Endothelial cell of umbilical vein (primary cell): ENCODE measurements around the gene HECTD2. TPM values are rescaled to one million over a fixed set of nuclear protein-coding genes. Genes with fewer than 3 reads are reported as not detected.

Experiments
- Bru-seq: library from RNA; stranded (reverse); fragments of 400-500 nt; gene quantifications from one replicate; lab custom pipeline; 2021; lab: Mats Ljungman, UMichigan
- BruChase-seq, 2 experiments: library from RNA; stranded (reverse); fragments of 400-500 nt; gene quantifications; one replicate each; lab custom pipeline; 2021; lab: Mats Ljungman, UMichigan
- BruUV-seq: library from RNA; stranded (reverse); fragments of 400-500 nt; replicated peaks from 2 replicates; lab custom pipeline; 2021; lab: Mats Ljungman, UMichigan
- CTCF ChIA-PET: fragments of 300-600, 350-600 bp; sonication (Branson Sonifier 250); formaldehyde crosslinking; loops from one replicate; lab custom pipeline; 2021; ENCODE audit warnings: antibody characterized with exemption, inconsistent platforms; lab: Charles Lee
- POLR2A ChIA-PET: fragments of 300-600, 350-600 bp; sonication (Branson Sonifier 250); formaldehyde crosslinking; loops from one replicate; lab custom pipeline; 2021; ENCODE audit warnings: antibody characterized with exemption, inconsistent platforms; lab: Charles Lee
- DNase-seq: peaks from one replicate; pipeline ENCODE4 v3.0.0-alpha.2; 2011; ENCODE audit warnings: low read depth, low spot score
- FAIRE-seq: peaks from 2 replicates; lab custom pipeline; 2011; peaks lifted over from hg19 to GRCh38; lab: Jason Lieb, UNC
- H2AFZ ChIP-seq: 2 replicates; pipeline ENCODE4 v1.6.0; 2012; ENCODE audit warnings: low read depth, low read length, control low read depth, inconsistent platforms
- H3K27ac ChIP-seq: 2 replicates; pipeline ENCODE4 v1.5.1; 2011; ENCODE audit warnings: low read depth, mild to moderate bottlenecking, control low read depth, low read length, moderate library complexity; ENCODE audit not compliant: insufficient read depth
- H3K27me3 ChIP-seq, 2 experiments: 2 replicates each; pipeline versions ENCODE4 v1.6.0 to v1.6.1; 2011; ENCODE audit warnings: low read length in 2 of 2, mixed read lengths in 1 of 2; ENCODE audit not compliant: control insufficient read depth in 2 of 2, insufficient read depth in 2 of 2
- H3K36me3 ChIP-seq, 2 experiments: 2 replicates in 1 of 2; 3 replicates in 1 of 2; pipeline ENCODE4 v1.5.1; 2011; ENCODE audit warnings: low read length in 2 of 2, mild to moderate bottlenecking in 1 of 2, moderate library complexity in 1 of 2; ENCODE audit not compliant: control insufficient read depth in 2 of 2, insufficient read depth in 2 of 2; ENCODE audit errors: extremely low read depth in 1 of 2
- H3K4me1 ChIP-seq: 3 replicates; pipeline ENCODE4 v1.5.1; 2011; ENCODE audit warnings: mild to moderate bottlenecking, low read length; ENCODE audit not compliant: control insufficient read depth, insufficient read depth; ENCODE audit errors: extremely low read depth
- H3K4me2 ChIP-seq: 2 replicates; pipeline ENCODE4 v1.6.1; 2011; ENCODE audit warnings: low read length, control low read depth, mixed read lengths; ENCODE audit not compliant: insufficient read depth
- H3K4me3 ChIP-seq, 3 experiments: fragments of 200-600 bp in 1 of 3; sonication (generic), shearing (Covaris generic) in 1 of 3; replicated peaks in 1 of 3; 2 replicates each; pipeline ENCODE4 v1.5.1; 2011 to 2016; ENCODE audit warnings: control low read depth in 3 of 3, low read length in 3 of 3, mild to moderate bottlenecking in 2 of 3, inconsistent platforms in 1 of 3, low read depth in 1 of 3, moderate library complexity in 1 of 3; ENCODE audit not compliant: insufficient read depth in 1 of 3
- H3K79me2 ChIP-seq: 2 replicates; pipeline ENCODE4 v1.6.0; 2012; ENCODE audit warnings: low read length, inconsistent platforms; ENCODE audit not compliant: control insufficient read depth, insufficient read depth
- H3K9ac ChIP-seq: replicated peaks from 2 replicates; pipeline ENCODE3; 2011; ENCODE audit warnings: low read length, control low read depth; ENCODE audit not compliant: insufficient read depth; ENCODE audit errors: extremely low read depth
- H3K9me1 ChIP-seq: replicated peaks from 3 replicates; pipeline ENCODE4 v1.6.0; 2011; ENCODE audit warnings: mild to moderate bottlenecking, low read length; ENCODE audit not compliant: control insufficient read depth, insufficient read depth; ENCODE audit errors: extremely low read depth
- H3K9me3 ChIP-seq: replicated peaks from 2 replicates; pipeline ENCODE4 v1.5.1; 2012; ENCODE audit warnings: low read length, inconsistent platforms; ENCODE audit not compliant: control insufficient read depth, insufficient read depth
- H4K20me1 ChIP-seq: replicated peaks from 2 replicates; pipeline ENCODE3; 2011; ENCODE audit warnings: mild to moderate bottlenecking, low read length; ENCODE audit not compliant: control insufficient read depth, insufficient read depth; ENCODE audit errors: extremely low read depth
- FOS ChIP-seq: IDR thresholded peaks from 2 replicates; pipeline ENCODE4 v1.6.1; 2011; ENCODE audit warnings: mild to moderate bottlenecking, low read length, moderate library complexity, borderline replicate concordance; ENCODE audit not compliant: insufficient read depth
- GATA2 ChIP-seq: IDR thresholded peaks from 2 replicates; pipeline ENCODE4 v1.7.0; 2011; ENCODE audit warnings: low read depth, mild to moderate bottlenecking, moderate library complexity, mixed read lengths, low read length; ENCODE audit not compliant: insufficient read length, insufficient read depth
- JUN ChIP-seq: IDR thresholded peaks from 2 replicates; pipeline ENCODE4 v1.6.1; 2011; ENCODE audit warnings: borderline replicate concordance, low read depth; ENCODE audit not compliant: insufficient read length, insufficient read depth
- POLR2AphosphoS5 ChIP-seq: IDR thresholded peaks from 2 replicates; pipeline ENCODE4 v1.6.1; 2012; ENCODE audit warnings: low read depth, mild to moderate bottlenecking, control low read depth, low read length, moderate library complexity; ENCODE audit not compliant: insufficient read depth
- dilution Hi-C: fragments of 300-500 bp; cut with MboI; formaldehyde crosslinking; loops from one replicate; pipeline ENCODE4 v1.15.0; 2019; ENCODE audit warnings: low sequenced_read_pairs; ENCODE audit not compliant: extremely low pct_ligation_motif_present
- intact Hi-C: fragments of 100-400 bp; cut with micrococcal nuclease; formaldehyde crosslinking; loops from one replicate; pipeline ENCODE4 v1.10.0; 2022
- long read RNA-seq: library from polyadenylated mRNA; stranded (forward); transcript quantifications from one replicate; pipeline ENCODE4 v2.0.0, GENCODE V29; 2021
- polyA minus RNA-seq, 3 experiments: library from RNA; depleted of rRNA, polyadenylated mRNA; stranded (reverse); fragments of >200 nt; gene quantifications; 1 replicate in 1 of 3; 2 replicates in 2 of 3; pipeline ENCODE4 v1.2.3, GENCODE V29; 2011
- polyA plus RNA-seq, 4 experiments: library from polyadenylated mRNA; depleted of rRNA in 3 of 4; stranded (reverse) in 3 of 4; unstranded in 1 of 4; fragments of >200 nt; gene quantifications; 2 replicates each; pipeline versions ENCODE4 v1.2.1 to v1.2.3, GENCODE V29; 2011 to 2012; ENCODE audit warnings: missing spikeins in 1 of 4
- total RNA-seq: library from RNA; stranded (reverse); gene quantifications from 2 replicates; pipeline ENCODE4 v1.2.3, GENCODE V29; 2021
- TF ChIP-seq, protein P1 (sequence below), 2 donors: IDR thresholded peaks; 1 replicate in 1 of 2; 2 replicates in 1 of 2; pipeline ENCODE4 v1.5.1; 2011; ENCODE audit warnings: low read length in 2 of 2, mild to moderate bottlenecking in 2 of 2, moderate library complexity in 2 of 2, control low read depth in 1 of 2, inconsistent platforms in 1 of 2, low read depth in 1 of 2; ENCODE audit not compliant: insufficient read depth in 1 of 2; ENCODE audit errors: extremely low read depth in 1 of 2
- TF ChIP-seq, protein P2 (sequence below): IDR thresholded peaks from 2 replicates; pipeline ENCODE4 v1.6.1; 2011; ENCODE audit not compliant: insufficient read depth, insufficient read length

The HECTD2 gene
- total RNA-seq (7.7 and 10.7 TPM in 2 replicates), polyA plus RNA-seq (3.5 and 4.2 TPM in 2 replicates), polyA minus RNA-seq (13.3 TPM in 2 replicates), Bru-seq, nascent RNA (percentile 70 among the genes with signal in this experiment), BruChase-seq, experiment 1, labeled RNA remaining after a 6-hour chase (percentile 78 among the genes with signal in this experiment), BruChase-seq, experiment 2, labeled RNA remaining after a 2-hour chase (percentile 69 among the genes with signal in this experiment)
- polyA plus RNA-seq (2011; cell fraction: cytosol; rRNA removed), result 2.1 and 2.7 TPM in 2 replicates
- polyA plus RNA-seq (2011; cell fraction: nucleus; rRNA removed), result 37.5 and 42.5 TPM in 2 replicates
- 6.2 and 6.6 TPM in 2 replicates for polyA plus RNA-seq (2012)
- 4.4 TPM for polyA minus RNA-seq (2011; cell fraction: cytosol; rRNA and poly(A)+ RNA removed)
- 24.1 and 36.8 TPM in 2 replicates for polyA minus RNA-seq (2011; cell fraction: nucleus; rRNA and poly(A)+ RNA removed)
- long read RNA-seq, partial matches to known transcripts, result 0 of 7 reads
- long read RNA-seq, other reads (novel, unspliced or antisense), result 3 of 7 reads

DNA sequence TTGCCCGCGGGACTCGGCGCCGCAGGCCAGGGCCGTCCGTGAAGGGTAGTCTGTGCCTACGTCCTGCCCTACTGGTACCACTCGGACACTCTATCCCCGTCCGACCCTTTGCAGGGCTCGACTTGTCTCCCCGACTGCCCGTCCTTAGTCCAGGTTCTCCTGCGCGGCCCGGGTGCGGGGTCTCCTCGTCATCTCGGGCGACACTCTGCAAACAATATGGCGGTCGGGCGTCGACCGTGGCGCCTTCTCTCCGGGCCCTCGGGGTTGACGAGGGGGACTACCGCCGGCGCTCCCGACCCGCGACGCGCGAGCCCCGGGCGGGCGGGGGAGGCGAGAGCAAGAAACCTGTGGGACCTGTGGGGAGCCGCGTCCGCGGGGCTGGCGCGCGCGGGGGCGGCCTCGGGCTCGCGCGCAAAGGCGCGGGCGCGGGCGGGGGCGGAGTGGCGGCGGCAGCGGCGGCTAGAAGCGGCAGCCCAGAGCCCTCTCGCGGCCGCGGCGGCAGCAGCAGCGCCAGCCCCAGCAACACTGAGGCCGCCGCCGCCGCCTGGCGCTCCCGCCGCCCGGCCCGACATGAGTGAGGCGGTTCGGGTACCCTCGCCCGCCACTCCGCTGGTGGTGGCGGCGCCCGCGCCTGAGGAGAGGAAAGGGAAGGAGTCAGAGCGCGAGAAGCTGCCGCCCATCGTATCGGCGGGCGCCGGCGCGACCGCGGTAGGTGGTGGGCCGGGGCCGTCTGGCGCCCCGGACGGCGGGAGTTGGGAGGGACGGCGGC lies at the start of gene HECTD2:
Gene HECTD2 (plus strand): TSS at position 476 of the 769 bp plus-strand sequence. CDS start 95 bp downstream, at position 571.
- Histone ChIP-seq H3K4me3 (peak within 1 kb of the TSS; percentile 54 to 86 (median 80)), H3K27me3 (no peaks in the 10 kb centered on the region), H3K9me3 (no peaks in the 10 kb centered on the region), H3K36me3 (no peaks in the 10 kb centered on the region), H3K9ac (peak within 1 kb of the TSS; percentile 96), H4K20me1 (peaks cover 5% of the 10 kb centered on the region), H3K4me2 (peak within 1 kb of the TSS; percentile 95), H3K79me2 (no peaks in the 10 kb centered on the region), H3K27ac (peak within 1 kb of the TSS; percentile 96), H2AFZ (peak within 1 kb of the TSS; percentile 98), H3K4me1 (peaks cover 9% of the 10 kb centered on the region), H3K9me1 (no peaks in the 10 kb centered on the region)
- BruUV-seq, result no TSS peak
- ChIA-PET POLR2A (no interaction called here), CTCF (interaction anchor here (1.1 to 2.2 kb wide), 6 partner anchors 11 to 226 kb away, joined by 3 to 18 read pairs (median 6); partner anchors contain the start of gene PPP1R3C)
- FAIRE-seq (peak; percentile 40), DNase-seq (peak; percentile 72)
- intact Hi-C loops, result loop anchor here (1.0 to 5.0 kb wide), 9 partner anchors 21 to 530 kb away; partner anchors contain the start of genes ANKRD1, BTAF1 and PPP1R3C
- TF ChIP-seq, protein P1, sequence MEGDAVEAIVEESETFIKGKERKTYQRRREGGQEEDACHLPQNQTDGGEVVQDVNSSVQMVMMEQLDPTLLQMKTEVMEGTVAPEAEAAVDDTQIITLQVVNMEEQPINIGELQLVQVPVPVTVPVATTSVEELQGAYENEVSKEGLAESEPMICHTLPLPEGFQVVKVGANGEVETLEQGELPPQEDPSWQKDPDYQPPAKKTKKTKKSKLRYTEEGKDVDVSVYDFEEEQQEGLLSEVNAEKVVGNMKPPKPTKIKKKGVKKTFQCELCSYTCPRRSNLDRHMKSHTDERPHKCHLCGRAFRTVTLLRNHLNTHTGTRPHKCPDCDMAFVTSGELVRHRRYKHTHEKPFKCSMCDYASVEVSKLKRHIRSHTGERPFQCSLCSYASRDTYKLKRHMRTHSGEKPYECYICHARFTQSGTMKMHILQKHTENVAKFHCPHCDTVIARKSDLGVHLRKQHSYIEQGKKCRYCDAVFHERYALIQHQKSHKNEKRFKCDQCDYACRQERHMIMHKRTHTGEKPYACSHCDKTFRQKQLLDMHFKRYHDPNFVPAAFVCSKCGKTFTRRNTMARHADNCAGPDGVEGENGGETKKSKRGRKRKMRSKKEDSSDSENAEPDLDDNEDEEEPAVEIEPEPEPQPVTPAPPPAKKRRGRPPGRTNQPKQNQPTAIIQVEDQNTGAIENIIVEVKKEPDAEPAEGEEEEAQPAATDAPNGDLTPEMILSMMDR (IDR thresholded peaks at IDR 0.05; ENCODE audit: extremely low read depth in 1 of 2, insufficient read depth in 1 of 2, low read depth in 1 of 2, low read length in 2 of 2), result peak; percentile 10 to 21
- TF ChIP-seq POLR2AphosphoS5, result peak; percentile 51
- no peak for TF ChIP-seq GATA2
- TF ChIP-seq FOS, result no peak
- no peak for TF ChIP-seq JUN
- TF ChIP-seq, protein P2, sequence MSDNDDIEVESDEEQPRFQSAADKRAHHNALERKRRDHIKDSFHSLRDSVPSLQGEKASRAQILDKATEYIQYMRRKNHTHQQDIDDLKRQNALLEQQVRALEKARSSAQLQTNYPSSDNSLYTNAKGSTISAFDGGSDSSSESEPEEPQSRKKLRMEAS, result no peak
- dilution Hi-C loops, result no loop called here
